PC-3 (cell line): Measurements from ENCODE around the gene ARHGAP28. TPM values are rescaled to one million over a fixed set of nuclear protein-coding genes. Genes with fewer than 3 reads are reported as not detected.

Source experiments
- ATAC-seq: fragments of 200-7000 bp; cut with Tn5 transposase; 2 replicates; pipeline ENCODE4 v1.9.1; 2020; ENCODE audit warnings: mild to moderate bottlenecking, moderate library complexity
- BruUV-seq: library from RNA; stranded (reverse); fragments of 400-500 nt; replicated peaks from 2 replicates; lab custom pipeline; 2021; lab: Mats Ljungman, UMichigan
- CTCF ChIA-PET: fragments of 300-600 bp; sonication (Branson Sonifier 250); formaldehyde crosslinking; loops from one replicate; lab custom pipeline; 2022; ENCODE audit warnings: antibody characterized with exemption; lab: Charles Lee
- POLR2A ChIA-PET: fragments of 300-600 bp; sonication (Branson Sonifier 250); formaldehyde crosslinking; loops from one replicate; lab custom pipeline; 2022; ENCODE audit warnings: antibody characterized with exemption; ENCODE audit not compliant: unreplicated experiment; lab: Charles Lee
- DNase-seq: peaks from one replicate; pipeline ENCODE4 v3.0.0-alpha.2; 2015
- H2AFZ ChIP-seq: fragments of 300-600 bp; sonication (generic); 2 replicates; pipeline ENCODE4 v1.6.0; 2016; ENCODE audit warnings: antibody characterized with exemption, low read length
- H3F3A ChIP-seq: fragments of 300-600 bp; sonication (generic); one replicate; pipeline ENCODE4 v1.6.0; 2017; ENCODE audit warnings: antibody characterized with exemption, low read length, control low read depth, mild to moderate bottlenecking; ENCODE audit not compliant: unreplicated experiment
- H3K27ac ChIP-seq: fragments of 300-600 bp; sonication (generic); 2 replicates; pipeline ENCODE4 v1.5.1; 2016; ENCODE audit warnings: mild to moderate bottlenecking, low read length
- H3K27me3 ChIP-seq: fragments of 300-600 bp; sonication (generic); 2 replicates; pipeline ENCODE4 v1.6.1; 2016; ENCODE audit warnings: low read length, mixed read lengths
- H3K36me3 ChIP-seq: fragments of 300-600 bp; sonication (generic); 2 replicates; pipeline ENCODE4 v1.6.1; 2016; ENCODE audit warnings: low read depth, mixed run types, low read length, mixed read lengths
- H3K4me1 ChIP-seq: fragments of 300-600 bp; sonication (generic); 2 replicates; pipeline ENCODE4 v1.5.1; 2016; ENCODE audit warnings: low read length; ENCODE audit not compliant: insufficient read depth
- H3K4me2 ChIP-seq: fragments of 300-600 bp; sonication (generic); 2 replicates; pipeline ENCODE4 v1.6.0; 2016; ENCODE audit warnings: low read length
- H3K4me3 ChIP-seq: fragments of 300-600 bp; sonication (generic); 2 replicates; pipeline ENCODE4 v1.5.1; 2016; ENCODE audit warnings: mild to moderate bottlenecking, low read length, mixed read lengths
- H3K79me2 ChIP-seq: fragments of 300-600 bp; sonication (generic); 2 replicates; pipeline ENCODE4 v1.6.1; 2017; ENCODE audit warnings: low read length, mixed read lengths
- H3K9ac ChIP-seq: fragments of 300-600 bp; sonication (generic); 2 replicates; pipeline ENCODE4 v1.6.0; 2016; ENCODE audit warnings: mild to moderate bottlenecking, low read length
- H3K9me2 ChIP-seq: fragments of 300-600 bp; sonication (generic); replicated peaks from 2 replicates; pipeline ENCODE4 v1.6.1; 2016; ENCODE audit warnings: mixed run types, low read length, mixed read lengths
- H3K9me3 ChIP-seq: fragments of 300-600 bp; sonication (generic); 2 replicates; pipeline ENCODE4 v1.6.1; 2016; ENCODE audit warnings: low read length, mixed read lengths
- H4K20me1 ChIP-seq: fragments of 300-600 bp; sonication (generic); 2 replicates; pipeline ENCODE4 v1.6.1; 2016; ENCODE audit warnings: low read length, mixed read lengths
- EZH2 ChIP-seq: fragments of 300-600 bp; sonication (generic); IDR thresholded peaks from one replicate; pipeline ENCODE4 v1.6.1; 2017; ENCODE audit warnings: antibody characterized with exemption, mild to moderate bottlenecking, low read length; ENCODE audit not compliant: unreplicated experiment
- EZH2phosphoT487 ChIP-seq: fragments of 300-600 bp; sonication (generic); IDR thresholded peaks from 2 replicates; pipeline ENCODE4 v1.6.1; 2018; ENCODE audit warnings: mild to moderate bottlenecking, antibody characterized with exemption, low read length, borderline replicate concordance
- intact Hi-C: fragments of 100-400 bp; cut with micrococcal nuclease; formaldehyde crosslinking; loops from 2 replicates; pipeline ENCODE4 v1.9.0; 2023
- total RNA-seq: library from RNA; depleted of rRNA; stranded (reverse); fragments of >200 nt; gene quantifications from 2 replicates; pipeline ENCODE4 v1.2.3, GENCODE V29; 2014
- TF ChIP-seq, protein P1 (sequence below): fragments of 300-600 bp; sonication (generic); conservative IDR thresholded peaks from 2 replicates; pipeline ENCODE4 v1.5.1; 2017; ENCODE audit warnings: antibody characterized with exemption, low read depth, mild to moderate bottlenecking, low read length

ARHGAP28 gene
- total RNA-seq, 1 experiment from 2014 or later, result 10.0 TPM

DNA sequence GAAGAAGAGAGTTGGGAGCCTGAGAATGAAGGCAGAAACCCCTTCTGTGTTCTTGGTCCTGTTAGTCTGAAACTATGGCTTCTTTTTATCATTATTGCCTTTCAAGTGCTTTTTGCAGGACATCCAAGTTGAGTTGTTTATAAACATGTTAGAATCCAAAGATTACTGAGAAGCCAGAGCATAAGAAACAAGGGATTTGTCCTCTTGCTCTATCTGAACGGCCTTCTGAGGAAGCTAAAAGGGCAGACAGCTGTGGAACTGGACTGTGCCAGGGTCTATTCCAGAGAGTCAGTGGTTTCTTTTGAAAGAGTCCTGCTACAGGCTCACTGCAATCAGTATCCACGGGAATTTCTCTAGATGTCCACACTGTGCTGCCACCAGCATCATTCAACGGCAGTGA lies 86.6 kb downstream of the ARHGAP28 start:
- no peak overlapping the region for H3K27ac ChIP-seq
- H3K9me2 ChIP-seq, result no peaks in the 10 kb centered on the region
- no TSS peak for BruUV-seq
- H3K9ac ChIP-seq, result no peak overlapping the region
- no peaks in the 10 kb centered on the region for H3K4me1 ChIP-seq
- intact Hi-C loops, result no loop called here
- no peak overlapping the region for H3K4me3 ChIP-seq
- no peak for DNase-seq
- no peak overlapping the region for H2AFZ ChIP-seq
- no peak overlapping the region for H3K4me2 ChIP-seq
- no peaks in the 10 kb centered on the region for H3K36me3 ChIP-seq
- ChIA-PET POLR2A (interaction anchor here (0.6 kb wide), 1 partner anchor 210 kb away, joined by 3 read pairs; no protein-coding TSS in a partner anchor), CTCF (no interaction called here)
- no peaks in the 10 kb centered on the region for H3F3A ChIP-seq
- no peak for TF ChIP-seq EZH2
- TF ChIP-seq EZH2phosphoT487, result no peak
- TF ChIP-seq, protein P1, sequence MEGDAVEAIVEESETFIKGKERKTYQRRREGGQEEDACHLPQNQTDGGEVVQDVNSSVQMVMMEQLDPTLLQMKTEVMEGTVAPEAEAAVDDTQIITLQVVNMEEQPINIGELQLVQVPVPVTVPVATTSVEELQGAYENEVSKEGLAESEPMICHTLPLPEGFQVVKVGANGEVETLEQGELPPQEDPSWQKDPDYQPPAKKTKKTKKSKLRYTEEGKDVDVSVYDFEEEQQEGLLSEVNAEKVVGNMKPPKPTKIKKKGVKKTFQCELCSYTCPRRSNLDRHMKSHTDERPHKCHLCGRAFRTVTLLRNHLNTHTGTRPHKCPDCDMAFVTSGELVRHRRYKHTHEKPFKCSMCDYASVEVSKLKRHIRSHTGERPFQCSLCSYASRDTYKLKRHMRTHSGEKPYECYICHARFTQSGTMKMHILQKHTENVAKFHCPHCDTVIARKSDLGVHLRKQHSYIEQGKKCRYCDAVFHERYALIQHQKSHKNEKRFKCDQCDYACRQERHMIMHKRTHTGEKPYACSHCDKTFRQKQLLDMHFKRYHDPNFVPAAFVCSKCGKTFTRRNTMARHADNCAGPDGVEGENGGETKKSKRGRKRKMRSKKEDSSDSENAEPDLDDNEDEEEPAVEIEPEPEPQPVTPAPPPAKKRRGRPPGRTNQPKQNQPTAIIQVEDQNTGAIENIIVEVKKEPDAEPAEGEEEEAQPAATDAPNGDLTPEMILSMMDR, result no peak
- H4K20me1 ChIP-seq, result no peaks in the 10 kb centered on the region
- no peaks in the 10 kb centered on the region for H3K9me3 ChIP-seq
- H3K79me2 ChIP-seq, result no peaks in the 10 kb centered on the region
- no peak for ATAC-seq
- no peaks in the 10 kb centered on the region for H3K27me3 ChIP-seq

DNA sequence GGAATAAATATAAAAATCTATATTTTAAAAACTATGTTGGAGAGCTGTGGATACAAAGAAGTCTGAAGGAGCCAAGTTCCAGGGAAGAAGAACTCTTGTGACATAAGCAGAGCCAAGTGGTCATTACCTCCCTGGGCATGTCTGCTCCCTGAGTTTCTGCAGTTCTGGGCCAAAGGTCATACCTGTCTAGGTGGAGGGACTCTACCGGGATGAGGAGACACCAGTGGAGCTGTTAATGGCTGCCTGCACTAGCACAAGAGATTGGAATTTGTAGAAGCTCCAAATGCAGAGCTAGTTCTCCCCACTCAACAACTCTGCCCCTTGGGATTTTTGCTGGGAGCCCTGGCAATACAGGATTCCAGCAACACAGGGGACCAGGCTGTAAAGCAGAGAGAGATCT lies 89.8 kb downstream of the ARHGAP28 start:
- CTCF ChIA-PET, result no interaction called here
- no peaks in the 10 kb centered on the region for H3K9me3 ChIP-seq
- TF ChIP-seq, protein P1, result no peak
- no peak for TF ChIP-seq EZH2phosphoT487
- no peak for TF ChIP-seq EZH2
- intact Hi-C loops, result no loop called here
- no peak overlapping the region for H3K4me2 ChIP-seq
- no peak overlapping the region for H3K27ac ChIP-seq
- H3K4me3 ChIP-seq, result no peak overlapping the region
- no TSS peak for BruUV-seq
- POLR2A ChIA-PET, result no interaction called here
- H3K4me1 ChIP-seq, result no peaks in the 10 kb centered on the region
- H3K27me3 ChIP-seq, result no peaks in the 10 kb centered on the region
- H2AFZ ChIP-seq, result no peak overlapping the region
- H3K79me2 ChIP-seq, result no peaks in the 10 kb centered on the region
- H3F3A ChIP-seq, result no peaks in the 10 kb centered on the region
- DNase-seq, result no peak
- no peak overlapping the region for H3K9ac ChIP-seq
- ATAC-seq, result no peak
- H4K20me1 ChIP-seq, result no peaks in the 10 kb centered on the region
- H3K9me2 ChIP-seq, result no peaks in the 10 kb centered on the region
- H3K36me3 ChIP-seq, result no peaks in the 10 kb centered on the region

DNA sequence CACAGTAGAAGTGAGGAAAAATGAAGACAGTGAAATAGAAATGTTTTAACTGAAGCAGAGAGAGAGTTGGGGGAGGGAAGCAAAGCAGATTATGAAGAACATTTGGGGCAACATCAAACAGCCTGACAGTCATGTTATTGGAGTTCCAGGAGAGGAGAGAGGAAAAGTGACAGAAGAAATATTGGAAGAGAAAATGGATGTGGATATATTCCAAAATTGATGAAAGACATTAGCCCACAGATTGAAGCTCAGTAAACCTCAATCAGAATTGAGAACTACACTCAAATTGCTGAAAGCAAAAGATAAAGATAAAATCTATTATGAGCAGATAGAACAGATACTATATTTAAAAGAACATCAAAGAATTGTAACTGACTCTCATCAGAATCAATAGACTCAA lies 90.8 kb downstream of the ARHGAP28 start:
- H3K27ac ChIP-seq, result no peak overlapping the region
- H3K9me2 ChIP-seq, result no peaks in the 10 kb centered on the region
- ATAC-seq (no peak), DNase-seq (no peak)
- no peaks in the 10 kb centered on the region for H3K79me2 ChIP-seq
- H3F3A ChIP-seq, result no peaks in the 10 kb centered on the region
- POLR2A ChIA-PET, result no interaction called here
- no peak overlapping the region for H2AFZ ChIP-seq
- H3K9ac ChIP-seq, result no peak overlapping the region
- CTCF ChIA-PET, result no interaction called here
- H3K9me3 ChIP-seq, result no peaks in the 10 kb centered on the region
- no peak overlapping the region for H3K4me2 ChIP-seq
- H3K27me3 ChIP-seq, result no peaks in the 10 kb centered on the region
- no peaks in the 10 kb centered on the region for H3K4me1 ChIP-seq
- intact Hi-C loops, result no loop called here
- H4K20me1 ChIP-seq, result no peaks in the 10 kb centered on the region
- TF ChIP-seq EZH2, result no peak
- TF ChIP-seq, protein P1, result no peak
- no peak for TF ChIP-seq EZH2phosphoT487
- BruUV-seq, result no TSS peak
- no peaks in the 10 kb centered on the region for H3K36me3 ChIP-seq
- no peak overlapping the region for H3K4me3 ChIP-seq
